Gastroesophageal sphincter (tissue), 4 donors: ENCODE data around the gene PRPS1L1. TPM values are rescaled to one million over a fixed set of nuclear protein-coding genes. Genes with fewer than 3 reads are reported as not detected.

ENCODE experiments used
- ATAC-seq: fragments of 150-250 bp; one replicate; pipeline ENCODE4 v1.9.1; 2016; ENCODE audit warnings: mild to moderate bottlenecking, moderate library complexity
- H3K27ac ChIP-seq, 4 donors: fragments of 200-600 bp; sonication (generic) in 3 of 4; 1 replicate in 3 of 4; 2 replicates in 1 of 4; pipeline ENCODE4 v1.5.1; 2016 to 2019
- H3K27me3 ChIP-seq: fragments of 200-600 bp; sonication (generic); one replicate; pipeline ENCODE4 v1.5.1; 2019
- H3K36me3 ChIP-seq, 2 donors: fragments of 200-600 bp; sonication (generic); one replicate each; pipeline ENCODE4 v1.5.1; 2019; ENCODE audit warnings: control low read depth in 1 of 2
- H3K4me1 ChIP-seq, 3 donors: fragments of 200-600 bp; sonication (generic); 1 replicate in 2 of 3; 2 replicates in 1 of 3; pipeline ENCODE4 v1.5.1; 2016 to 2019; ENCODE audit warnings: control low read depth in 2 of 3
- H3K4me3 ChIP-seq, 2 donors: fragments of 200-600 bp; sonication (generic); one replicate each; pipeline ENCODE4 v1.5.1; 2019; ENCODE audit warnings: mild to moderate bottlenecking in 1 of 2, moderate library complexity in 1 of 2
- H3K9me3 ChIP-seq, 3 donors: fragments of 200-600 bp; sonication (generic); one replicate each; pipeline ENCODE4 v1.5.1; 2017 to 2019; ENCODE audit warnings: control low read depth in 2 of 3
- CTCF ChIP-seq, 4 experiments: fragments of 200-600 bp in 2 of 4; fragments of 450-650 bp in 2 of 4; sonication (generic) in 1 of 4; IDR thresholded peaks; one replicate each; pipeline ENCODE4 v1.5.1; 2017 to 2019; ENCODE audit warnings: antibody characterized with exemption in 4 of 4, mild to moderate bottlenecking in 2 of 4, moderate library complexity in 2 of 4
- EP300 ChIP-seq: sonication (generic); formaldehyde crosslinking; IDR thresholded peaks from one replicate; pipeline ENCODE4 v1.6.1; 2017; ENCODE audit warnings: antibody characterized with exemption, mild to moderate bottlenecking
- POLR2A ChIP-seq, 2 donors: fragments of 450-650 bp; IDR thresholded peaks; one replicate each; pipeline ENCODE4 v1.6.1; 2017; ENCODE audit warnings: antibody characterized with exemption in 2 of 2, mild to moderate bottlenecking in 2 of 2, moderate library complexity in 1 of 2
- POLR2AphosphoS5 ChIP-seq: sonication (generic); formaldehyde crosslinking; IDR thresholded peaks from one replicate; pipeline ENCODE4 v1.6.1; 2017; ENCODE audit warnings: antibody characterized with exemption
- WGBS, 2 donors: methylation state at CpG; one replicate each; pipeline ENCODE4 v1.1.5; 2018; ENCODE audit warnings: low coverage in 1 of 2; 5-methylcytosine and 5-hydroxymethylcytosine counted together
- total RNA-seq, 4 donors: library from RNA; depleted of rRNA; stranded (reverse); fragments of >200 nt; gene quantifications; one replicate each; pipeline ENCODE4 v1.1.0, GENCODE V29; 2016

PRPS1L1 gene
- total RNA-seq, 4 donors from 2014 or later, result not detected

- Histone ChIP-seq H3K27me3 (no peaks in the 10 kb centered on the region), H3K27ac (no peak overlapping the region), H3K4me1 (no peaks in the 10 kb centered on the region), H3K4me3 (no peak overlapping the region), H3K36me3 (no peaks in the 10 kb centered on the region), H3K9me3 (no peaks in the 10 kb centered on the region)
- TF ChIP-seq POLR2AphosphoS5 (no peak), POLR2A (IDR thresholded peaks at IDR 0.05) (no peak), EP300 (no peak), CTCF (IDR thresholded peaks at IDR 0.05) (no peak)
- ATAC-seq, result no peak
- WGBS, 2 donors, result 78 to 79% methylated on average over 2 of the region's 3 CpGs
Observed at GRCh38 chr7:18045171-18045570, 17.5 kb upstream of the PRPS1L1 start.

- no peak for ATAC-seq
- Histone ChIP-seq H3K9me3 (no peaks in the 10 kb centered on the region), H3K27ac (no peak overlapping the region), H3K4me1 (no peaks in the 10 kb centered on the region), H3K27me3 (no peaks in the 10 kb centered on the region), H3K4me3 (no peak overlapping the region), H3K36me3 (no peaks in the 10 kb centered on the region)
- TF ChIP-seq POLR2A (IDR thresholded peaks at IDR 0.05) (no peak), POLR2AphosphoS5 (no peak), EP300 (no peak), CTCF (IDR thresholded peaks at IDR 0.05) (no peak)
Observed at GRCh38 chr7:18041191-18041590, 13.5 kb upstream of the PRPS1L1 start.

GRCh38 chr7:18040196-18040595 lies 12.6 kb upstream of the PRPS1L1 start:
- TF ChIP-seq POLR2AphosphoS5 (no peak), POLR2A (IDR thresholded peaks at IDR 0.05) (no peak), CTCF (IDR thresholded peaks at IDR 0.05) (no peak), EP300 (no peak)

GRCh38 chr7:18038382-18038781 lies 10.7 kb upstream of the PRPS1L1 start:
- Histone ChIP-seq H3K27ac (no peak overlapping the region), H3K36me3 (no peaks in the 10 kb centered on the region), H3K4me3 (no peak overlapping the region), H3K9me3 (no peaks in the 10 kb centered on the region), H3K4me1 (no peaks in the 10 kb centered on the region), H3K27me3 (no peaks in the 10 kb centered on the region)
- TF ChIP-seq POLR2AphosphoS5 (no peak), CTCF (IDR thresholded peaks at IDR 0.05) (no peak), EP300 (no peak), POLR2A (IDR thresholded peaks at IDR 0.05) (no peak)
- ATAC-seq, result no peak

More at GRCh38 chr7:18040196-18040595, 12.6 kb upstream of the PRPS1L1 start:
- ATAC-seq, result no peak
- Histone ChIP-seq H3K36me3 (no peaks in the 10 kb centered on the region), H3K27me3 (no peaks in the 10 kb centered on the region), H3K4me1 (no peaks in the 10 kb centered on the region), H3K9me3 (no peaks in the 10 kb centered on the region), H3K27ac (no peak overlapping the region), H3K4me3 (no peak overlapping the region)
- WGBS, 2 donors, result 73 to 74% methylated on average over 5 of the region's 5 CpGs

- H3K27me3 ChIP-seq, result no peaks in the 10 kb centered on the region
- no peak overlapping the region for H3K27ac ChIP-seq
- H3K9me3 ChIP-seq, result no peaks in the 10 kb centered on the region
- ATAC-seq, result no peak
- H3K36me3 ChIP-seq, result no peaks in the 10 kb centered on the region
- WGBS, 2 donors, result 87 to 93% methylated on average over 3 of the region's 3 CpGs
- H3K4me3 ChIP-seq, result no peak overlapping the region
- TF ChIP-seq POLR2A (IDR thresholded peaks at IDR 0.05), result no peak
- no peak for TF ChIP-seq EP300
- no peak for TF ChIP-seq POLR2AphosphoS5
- no peak for TF ChIP-seq CTCF (IDR thresholded peaks at IDR 0.05)
- H3K4me1 ChIP-seq, result no peaks in the 10 kb centered on the region
Observed at GRCh38 chr7:18037609-18038008, 10.0 kb upstream of the PRPS1L1 start.
